ENCODE data around the gene ARRB1. TPM values are rescaled to one million over a fixed set of nuclear protein-coding genes. Genes with fewer than 3 reads are reported as not detected.
A peak's percentile ranks its signal among the peaks of the same experiment; 100 is the strongest.

Gene ARRB1
- total RNA-seq, 1 experiment from 2014 or later = 90.1 TPM

GRCh38 chr11:75233754-75234172 lies 117.7 kb downstream of the ARRB1 start (continued):
- TF ChIP-seq PRRX2 (CRISPR knock-in tag; IDR thresholded peaks at IDR 0.05) (no peak), SMAD4 (CRISPR knock-in tag; IDR thresholded peaks at IDR 0.05) (0 out of 2 replicates have a peak, but pooled peaks have one; percentile 41), USF1 (CRISPR knock-in tag; IDR thresholded peaks at IDR 0.05) (peak; percentile 40; the same call in 1 of the 2 replicates), IRF1 (CRISPR knock-in tag; IDR thresholded peaks at IDR 0.05) (peak; percentile 59; the same call in 1 of the 2 replicates), ZMAT4 (CRISPR knock-in tag; IDR thresholded peaks at IDR 0.05) (no peak), TEAD4 (CRISPR knock-in tag; IDR thresholded peaks at IDR 0.05) (peak; percentile 95)

- TF ChIP-seq ZNF512 (CRISPR knock-in tag; IDR thresholded peaks at IDR 0.05; ENCODE audit: borderline replicate concordance) = no peak
- TF ChIP-seq ZNF396 (CRISPR knock-in tag; IDR thresholded peaks at IDR 0.05; ENCODE audit: borderline replicate concordance) = no peak
- no peak for TF ChIP-seq ATF1 (CRISPR knock-in tag; IDR thresholded peaks at IDR 0.05)
- no peak for TF ChIP-seq STAT6 (CRISPR knock-in tag; conservative IDR thresholded peaks at IDR 0.05; ENCODE audit: low read depth)
- TF ChIP-seq SMAD3 (CRISPR knock-in tag; IDR thresholded peaks at IDR 0.05; ENCODE audit: borderline replicate concordance) = no peak
- TF ChIP-seq CREB1 (CRISPR knock-in tag; IDR thresholded peaks at IDR 0.05) = no peak
- no peak for TF ChIP-seq ZNF263 (CRISPR knock-in tag; IDR thresholded peaks at IDR 0.05; ENCODE audit: low read depth)
- TF ChIP-seq TP53 (CRISPR knock-in tag; IDR thresholded peaks at IDR 0.05) = no peak
- no peak for TF ChIP-seq AFF4 (CRISPR knock-in tag; IDR thresholded peaks at IDR 0.05; ENCODE audit: borderline replicate concordance)
- TF ChIP-seq NR3C1 (CRISPR knock-in tag; conservative IDR thresholded peaks at IDR 0.05; ENCODE audit: low read depth) = no peak
- no peaks in the 10 kb centered on the region; the same call in 1 of the 2 replicates for H3K9me3 Mint-ChIP-seq
- DNase-seq (ENCODE audit: low spot score) (no peak), ATAC-seq (no peak)
- peaks cover 4% of the 10 kb centered on the region; the same call in 1 of the 2 replicates for H3K4me1 Mint-ChIP-seq
- H3K27ac Mint-ChIP-seq = no peak overlapping the region
- CTCF ChIA-PET = interaction anchor here (0.6 to 3.6 kb wide), 5 partner anchors 11 to 90 kb away, joined by 3 to 27 read pairs (median 6); partner anchors contain the start of gene TPBGL
- H3K4me3 Mint-ChIP-seq = no peak overlapping the region
- POLR2A ChIA-PET = no interaction called here
- no peaks in the 10 kb centered on the region for H3K36me3 Mint-ChIP-seq
- peaks cover 2% of the 10 kb centered on the region for H3K27me3 Mint-ChIP-seq (ENCODE audit: low read depth)
Observed at GRCh38 chr11:75230621-75231020, 120.8 kb downstream of the ARRB1 start.
